Kidney epithelial cell (primary cell): Measurements from ENCODE around the gene GALNT9. TPM values are rescaled to one million over a fixed set of nuclear protein-coding genes. Genes with fewer than 3 reads are reported as not detected.

ENCODE experiments used
- DNase-seq: peaks from one replicate; pipeline ENCODE4 v3.0.0-alpha.2; 2010; ENCODE audit warnings: low read depth
- H3K27me3 ChIP-seq: 2 replicates; pipeline ENCODE4 v1.6.0; 2011; ENCODE audit warnings: low read length; ENCODE audit not compliant: control insufficient read depth, insufficient read depth
- H3K36me3 ChIP-seq: 2 replicates; pipeline ENCODE4 v1.5.1; 2011; ENCODE audit warnings: low read length; ENCODE audit not compliant: control insufficient read depth, insufficient read depth
- H3K4me3 ChIP-seq: 2 replicates; pipeline ENCODE4 v1.5.1; 2011; ENCODE audit warnings: low read depth, mild to moderate bottlenecking, control low read depth, low read length
- CTCF ChIP-seq: IDR thresholded peaks from 2 replicates; pipeline ENCODE4 v1.5.1; 2011; ENCODE audit warnings: mild to moderate bottlenecking, moderate library complexity, low read length, control low read depth, inconsistent platforms; ENCODE audit not compliant: insufficient read depth, poor library complexity, severe bottlenecking
- total RNA-seq: library from RNA; depleted of rRNA; stranded (reverse); fragments of >200 nt; gene quantifications from 2 replicates; pipeline ENCODE4 v1.2.3, GENCODE V29; 2015

GALNT9 gene
- total RNA-seq, 1 donor from 2014 or later = 1.5 TPM

GRCh38 chr12:132154341-132154761 is 175.0 kb downstream of the GALNT9 start:
- no peak for DNase-seq
- Histone ChIP-seq H3K4me3 (no peak overlapping the region), H3K27me3 (peaks cover 10% of the 10 kb centered on the region), H3K36me3 (no peaks in the 10 kb centered on the region)
- no peak for TF ChIP-seq CTCF

GRCh38 chr12:132153501-132154340 is 175.7 kb downstream of the GALNT9 start:
- peak; percentile 98 for TF ChIP-seq CTCF
- peak; percentile 28 for DNase-seq
- Histone ChIP-seq H3K36me3 (no peaks in the 10 kb centered on the region), H3K27me3 (peaks cover 10% of the 10 kb centered on the region), H3K4me3 (no peak overlapping the region)

- H3K36me3 ChIP-seq = no peaks in the 10 kb centered on the region
- TF ChIP-seq CTCF = no peak
- DNase-seq = no peak
- no peak overlapping the region for H3K4me3 ChIP-seq
- H3K27me3 ChIP-seq = peaks cover 10% of the 10 kb centered on the region
Measured at GRCh38 chr12:132152953-132153352, 176.4 kb downstream of the GALNT9 start.

- no peak for TF ChIP-seq CTCF
- H3K36me3 ChIP-seq = no peaks in the 10 kb centered on the region
- no peak for DNase-seq
- no peak overlapping the region for H3K4me3 ChIP-seq
- peaks cover 10% of the 10 kb centered on the region for H3K27me3 ChIP-seq
Measured at GRCh38 chr12:132152411-132152821, 177.0 kb downstream of the GALNT9 start.

- Histone ChIP-seq H3K36me3 (no peaks in the 10 kb centered on the region), H3K27me3 (peaks cover 10% of the 10 kb centered on the region), H3K4me3 (no peak overlapping the region)
- no peak for DNase-seq
- TF ChIP-seq CTCF = no peak
Measured at GRCh38 chr12:132151766-132152410, 177.5 kb downstream of the GALNT9 start.
